Activated T-cell treated with anti-CD3 and anti-CD28 coated beads for 4 hours (primary cell): ENCODE data around the gene ARGLU1.

Source experiments
- DNase-seq: peaks from one replicate; pipeline ENCODE4 v3.0.0-alpha.2; 2020

The ARGLU1 gene

GRCh38 chr13:106540613-106541012 lies 27.3 kb downstream of the ARGLU1 start:
- no peak for DNase-seq

GRCh38 chr13:106537521-106537920 lies 30.4 kb downstream of the ARGLU1 start:
- DNase-seq = no peak

- DNase-seq = peak; percentile 86
These were observed 31.5 kb downstream of the ARGLU1 start for GRCh38 chr13:106536244-106537034.

- peak; percentile 76 for DNase-seq
These were observed 32.2 kb downstream of the ARGLU1 start, which contains the start of gene EFNB2 for GRCh38 chr13:106535552-106536243. Gene EFNB2, minus strand, starts transcription at chr13:106535662. Its CDS starts 698 bp downstream, at chr13:106534964.

GRCh38 chr13:106534639-106535551 lies 33.0 kb downstream of the ARGLU1 start:
- no peak for DNase-seq

GRCh38 chr13:106533943-106534638 lies 33.8 kb downstream of the ARGLU1 start:
- no peak for DNase-seq

- no peak for DNase-seq
These were observed 34.6 kb downstream of the ARGLU1 start for GRCh38 chr13:106533101-106533942.

GRCh38 chr13:106532111-106532929 lies 35.6 kb downstream of the ARGLU1 start:
- DNase-seq = no peak

GRCh38 chr13:106530980-106531481 lies 36.9 kb downstream of the ARGLU1 start:
- DNase-seq = no peak

GRCh38 chr13:106530171-106530851 lies 37.6 kb downstream of the ARGLU1 start:
- no peak for DNase-seq

- DNase-seq = no peak
These were observed 38.3 kb downstream of the ARGLU1 start for GRCh38 chr13:106529415-106530170.

- no peak for DNase-seq
These were observed 39.1 kb downstream of the ARGLU1 start for GRCh38 chr13:106528718-106529414.

GRCh38 chr13:106527826-106528225 lies 40.1 kb downstream of the ARGLU1 start:
- no peak for DNase-seq

GRCh38 chr13:106527445-106527801 lies 40.5 kb downstream of the ARGLU1 start:
- no peak for DNase-seq

GRCh38 chr13:106526738-106527444 lies 41.0 kb downstream of the ARGLU1 start:
- no peak for DNase-seq

GRCh38 chr13:106525865-106526264 lies 42.1 kb downstream of the ARGLU1 start:
- DNase-seq = no peak

- no peak for DNase-seq
These were observed 43.8 kb downstream of the ARGLU1 start for GRCh38 chr13:106524108-106524507.

GRCh38 chr13:106523576-106523975 lies 44.4 kb downstream of the ARGLU1 start:
- DNase-seq = no peak
